GM12878 (cell line): ENCODE results near the gene KIF21A. TPM values are rescaled to one million over a fixed set of nuclear protein-coding genes. Genes with fewer than 3 reads are reported as not detected.
"Not testable (repeated sequence)": the region's sequence is repeated elsewhere in the genome, so short reads cannot be mapped to it uniquely, and the experiment has no call there.

ENCODE experiments used
- ATAC-seq: fragments of 200-7000 bp; cut with Tn5 transposase; 3 replicates; pipeline ENCODE4 v1.9.1; 2020; ENCODE audit warnings: mild to moderate bottlenecking, moderate library complexity
- BruUV-seq: library from RNA; stranded (reverse); fragments of 400-500 nt; replicated peaks from 2 replicates; lab custom pipeline; 2021; lab: Mats Ljungman, UMichigan
- CTCF ChIA-PET: fragments of 300-600 bp; sonication (Branson Sonifier 250); formaldehyde crosslinking; extraction: SDS; loops from one replicate; lab custom pipeline; 2021; ENCODE audit warnings: inconsistent platforms; lab: Yijun Ruan, JAX
- POLR2A ChIA-PET: fragments of 350-600 bp; formaldehyde crosslinking; extraction: SDS; loops from one replicate; lab custom pipeline; 2021; ENCODE audit warnings: inconsistent platforms; lab: Charles Lee
- RAD21 ChIA-PET: fragments of 300-600 bp; sonication (Branson Sonifier 250); formaldehyde crosslinking; loops from one replicate; lab custom pipeline; 2023; ENCODE audit warnings: antibody characterized with exemption; ENCODE audit not compliant: unreplicated experiment; lab: Charles Lee
- SMC1A ChIA-PET: fragments of 300-600 bp; sonication (Branson Sonifier 250); formaldehyde crosslinking; loops from one replicate; lab custom pipeline; 2023; ENCODE audit not compliant: unreplicated experiment, uncharacterized antibody; lab: Charles Lee
- DNase-seq: peaks from one replicate; pipeline ENCODE4 v3.0.0-alpha.2; 2011; ENCODE audit warnings: low read depth, low spot score
- FAIRE-seq: peaks from 3 replicates; lab custom pipeline; 2011; peaks lifted over from hg19 to GRCh38; lab: Jason Lieb, UNC
- H2AFZ ChIP-seq: 2 replicates; pipeline ENCODE4 v1.6.0; 2011; ENCODE audit warnings: low read depth, low read length, control low read depth; ENCODE audit not compliant: control insufficient read depth
- H3K27ac ChIP-seq: 2 replicates; pipeline ENCODE4 v1.5.1; 2011; ENCODE audit warnings: control low read depth; ENCODE audit not compliant: control insufficient read depth, insufficient read depth
- H3K27me3 ChIP-seq, 2 experiments: replicated peaks in 1 of 2; 2 replicates each; pipeline versions ENCODE4 v1.6.0 to v1.6.1; 2011; ENCODE audit warnings: low read length in 1 of 2; ENCODE audit not compliant: control insufficient read depth in 2 of 2, insufficient read depth in 2 of 2
- H3K36me3 ChIP-seq, 2 experiments: 2 replicates each; pipeline ENCODE4 v1.5.1; 2011; ENCODE audit warnings: low read length in 1 of 2; ENCODE audit not compliant: control insufficient read depth in 2 of 2, insufficient read depth in 2 of 2
- H3K4me1 ChIP-seq: 2 replicates; pipeline ENCODE4 v1.6.1; 2011; ENCODE audit warnings: mild to moderate bottlenecking, low read length, moderate library complexity, mixed read lengths; ENCODE audit not compliant: control insufficient read depth, insufficient read depth
- H3K4me2 ChIP-seq: 2 replicates; pipeline ENCODE4 v1.6.0; 2011; ENCODE audit warnings: control low read depth; ENCODE audit not compliant: control insufficient read depth, insufficient read depth
- H3K4me3 ChIP-seq: fragments of 200-600 bp; sonication (generic); 2 replicates; pipeline ENCODE4 v1.5.1; 2016
- H3K79me2 ChIP-seq: 2 replicates; pipeline ENCODE4 v1.6.0; 2011; ENCODE audit warnings: low read length; ENCODE audit not compliant: control insufficient read depth, insufficient read depth
- H3K9ac ChIP-seq: 2 replicates; pipeline ENCODE4 v1.8.0; 2011; ENCODE audit warnings: low read length, control low read depth, mixed read lengths; ENCODE audit not compliant: control insufficient read depth, insufficient read depth
- H3K9me3 ChIP-seq: replicated peaks from 3 replicates; pipeline ENCODE4 v1.5.1; 2011; ENCODE audit warnings: mild to moderate bottlenecking, low read length; ENCODE audit not compliant: control insufficient read depth, insufficient read depth
- H4K20me1 ChIP-seq: 2 replicates; pipeline ENCODE4 v1.6.0; 2011; ENCODE audit not compliant: control insufficient read depth, insufficient read depth
- BCL11A ChIP-seq: IDR thresholded peaks from 2 replicates; pipeline ENCODE4 v1.6.1; 2011; ENCODE audit warnings: low read depth, low read length
- BCL3 ChIP-seq: IDR thresholded peaks from 2 replicates; pipeline ENCODE4 v1.6.1; 2011; ENCODE audit warnings: borderline replicate concordance, low read depth, mild to moderate bottlenecking, moderate library complexity, low read length; ENCODE audit not compliant: insufficient read depth, poor library complexity, severe bottlenecking
- BRCA1 ChIP-seq: IDR thresholded peaks from 2 replicates; pipeline ENCODE4 v1.6.1; 2011; ENCODE audit warnings: low read depth, low read length, improper control_type of control experiment
- ESRRA ChIP-seq: IDR thresholded peaks from 2 replicates; pipeline ENCODE4 v1.6.1; 2012; ENCODE audit warnings: mild to moderate bottlenecking, low read length, improper control_type of control experiment
- GABPA ChIP-seq: IDR thresholded peaks from 2 replicates; pipeline ENCODE4 v1.6.1; 2014; ENCODE audit warnings: antibody characterized with exemption, low read depth, mild to moderate bottlenecking, inconsistent platforms
- NFIC ChIP-seq: IDR thresholded peaks from 2 replicates; pipeline ENCODE4 v1.6.1; 2012; ENCODE audit warnings: low read depth, mild to moderate bottlenecking, inconsistent platforms, low read length, moderate library complexity
- PKNOX1 ChIP-seq: fragments of 450-650 bp; IDR thresholded peaks from 2 replicates; pipeline ENCODE4 v1.6.1; 2016; ENCODE audit warnings: mild to moderate bottlenecking
- TCF7 ChIP-seq: IDR thresholded peaks from 2 replicates; pipeline ENCODE4 v1.6.1; 2014; ENCODE audit warnings: antibody characterized with exemption, borderline replicate concordance
- ZNF217 ChIP-seq: fragments of 450-650 bp; IDR thresholded peaks from 2 replicates; pipeline ENCODE4 v1.6.1; 2017; ENCODE audit warnings: antibody characterized with exemption, mild to moderate bottlenecking
- ZSCAN29 ChIP-seq: fragments of 450-650 bp; IDR thresholded peaks from 2 replicates; pipeline ENCODE4 v1.6.1; 2017; ENCODE audit warnings: mild to moderate bottlenecking, moderate library complexity
- WGBS: methylation state at CpG from one replicate; pipeline ENCODE4 v1.1.6; 2016; ENCODE audit warnings: low lambda C conversion rate; ENCODE audit not compliant: insufficient replicate concordance, insufficient coverage; ENCODE audit errors: missing lambda C conversion rate; 5-methylcytosine and 5-hydroxymethylcytosine counted together
- in situ Hi-C: fragments of 300-500 bp; cut with MboI; formaldehyde crosslinking; loops from 9 replicates; pipeline ENCODE4 v1.14.3; 2018; ENCODE audit warnings: mixed read lengths
- intact Hi-C: fragments of 100-400 bp; cut with micrococcal nuclease; formaldehyde crosslinking; loops from one replicate; pipeline ENCODE4 v1.14.2; 2022; ENCODE audit not compliant: unreplicated experiment
- polyA plus RNA-seq, 11 experiments: library from polyadenylated mRNA; depleted of rRNA in 4 of 11; unstranded in 6 of 11; stranded (reverse) in 5 of 11; fragments of >200 nt; fragmentation: Nextera tagmentation in 4 of 11; fragmentation: Illumina TruSeq in 1 of 11; extraction: Ambion mirVana in 4 of 11; extraction: Trizol in 1 of 11; gene quantifications; 1 replicate in 1 of 11; 2 replicates in 10 of 11; pipeline versions ENCODE4 v1.2.1 to v1.2.3, GENCODE V29; 2011 to 2016; ENCODE audit warnings: inconsistent platforms in 2 of 11, missing spikeins in 2 of 11, low read depth in 1 of 11
- total RNA-seq, 4 experiments: library from RNA; depleted of rRNA in 3 of 4; stranded (reverse); fragments of >200 nt in 3 of 4; fragmentation: Illumina TruSeq in 1 of 4; extraction: Trizol in 1 of 4; gene quantifications; 2 replicates each; pipeline versions ENCODE4 v1.2.1 to v1.2.3, GENCODE V29; 2013 to 2021

The KIF21A gene
- total and polyA plus RNA-seq, 10 of the 15 experiments (the other 5 are each of a cell fraction or from before 2014, with no cell fraction given): 21.3 to 42.1 (median 24.5) TPM

GRCh38 chr12:39296496-39296895 lies 146.4 kb downstream of the KIF21A start:
- H3K4me2 ChIP-seq: no peak overlapping the region
- CTCF ChIA-PET: interaction anchor here (1.0 kb wide), 1 partner anchor 22 kb away, joined by 3 read pairs; no protein-coding TSS in a partner anchor
- no peak overlapping the region for H2AFZ ChIP-seq
- FAIRE-seq (no peak), DNase-seq (no peak), ATAC-seq (no peak)
- H3K4me1 ChIP-seq: no peaks in the 10 kb centered on the region
- H3K4me3 ChIP-seq: no peak overlapping the region
- H4K20me1 ChIP-seq: no peaks in the 10 kb centered on the region
- H3K9me3 ChIP-seq: no peaks in the 10 kb centered on the region
- POLR2A ChIA-PET: no interaction called here
- no peaks in the 10 kb centered on the region for H3K79me2 ChIP-seq
- SMC1A ChIA-PET: no interaction called here
- in situ Hi-C loops: no loop called here
- H3K36me3 ChIP-seq: peaks cover 0 to 2% of the 10 kb centered on the region in 2 experiments; a peak in 1 of 4 replicates
- no TSS peak for BruUV-seq
- RAD21 ChIA-PET: no interaction called here
- intact Hi-C loops: no loop called here
- H3K9ac ChIP-seq: no peak overlapping the region
- no peak overlapping the region for H3K27ac ChIP-seq
- TF ChIP-seq PKNOX1: no peak
- TF ChIP-seq NFIC: no peak
- TF ChIP-seq TCF7: no peak
- TF ChIP-seq ESRRA: no peak
- TF ChIP-seq BRCA1: no peak
- no peak for TF ChIP-seq GABPA
- TF ChIP-seq BCL11A: no peak
- TF ChIP-seq BCL3: no peak
- no peak for TF ChIP-seq ZSCAN29
- TF ChIP-seq ZNF217: no peak
- no peaks in the 10 kb centered on the region for H3K27me3 ChIP-seq
- WGBS: 95% methylated on average over 1 of the region's 1 CpG

GRCh38 chr12:39295593-39295992 lies 147.3 kb downstream of the KIF21A start:
- in situ Hi-C loops, H3K36me3 ChIP-seq, FAIRE-seq, POLR2A ChIA-PET, ATAC-seq, DNase-seq, H3K4me3 ChIP-seq, SMC1A ChIA-PET, intact Hi-C loops, H2AFZ ChIP-seq, H4K20me1 ChIP-seq, H3K4me2 ChIP-seq, H3K9me3 ChIP-seq, RAD21 ChIA-PET, H3K9ac ChIP-seq, H3K79me2 ChIP-seq, BruUV-seq, H3K27me3 ChIP-seq, H3K27ac ChIP-seq, H3K4me1 ChIP-seq: not testable (repeated sequence)
- WGBS: 99% methylated on average over 9 of the region's 12 CpGs
- CTCF ChIA-PET: interaction anchor here (1.0 kb wide), 1 partner anchor 23 kb away, joined by 3 read pairs; no protein-coding TSS in a partner anchor
